Lung (tissue), 12 donors: ENCODE measurements around the gene TTC39C. TPM values are rescaled to one million over a fixed set of nuclear protein-coding genes. Genes with fewer than 3 reads are reported as not detected.

Source experiments
- ATAC-seq: fragments of 200-7000 bp; cut with Tn5 transposase; one replicate; pipeline ENCODE4 v1.9.1; 2020; ENCODE audit warnings: moderate number of reproducible peaks; ENCODE audit not compliant: insufficient read depth, low FRiP score
- DNase-seq, 3 donors: peaks; one replicate each; pipeline ENCODE4 v3.0.0-alpha.2; 2013 to 2017
- H3K27ac ChIP-seq, 2 donors: one replicate each; pipeline ENCODE4 v1.5.1; 2013; ENCODE audit warnings: mild to moderate bottlenecking in 2 of 2, moderate library complexity in 2 of 2, control low read depth in 1 of 2, inconsistent platforms in 1 of 2, low read depth in 1 of 2, low read length in 1 of 2
- H3K27me3 ChIP-seq, 3 donors: one replicate each; pipeline ENCODE4 v1.5.1; 2013; ENCODE audit warnings: low read length in 2 of 3; ENCODE audit not compliant: control insufficient read depth in 3 of 3, insufficient read depth in 3 of 3
- H3K36me3 ChIP-seq, 4 donors: one replicate each; pipeline ENCODE4 v1.5.1; 2013; ENCODE audit warnings: low read length in 4 of 4, mild to moderate bottlenecking in 1 of 4, moderate library complexity in 1 of 4; ENCODE audit not compliant: control insufficient read depth in 4 of 4, insufficient read depth in 4 of 4
- H3K4me1 ChIP-seq, 5 donors: one replicate each; pipeline ENCODE4 v1.5.1; 2013; ENCODE audit warnings: low read length in 5 of 5, mild to moderate bottlenecking in 2 of 5, moderate library complexity in 1 of 5; ENCODE audit not compliant: control insufficient read depth in 5 of 5, insufficient read depth in 5 of 5
- H3K4me3 ChIP-seq: one replicate; pipeline ENCODE4 v1.5.1; 2013; ENCODE audit warnings: mild to moderate bottlenecking, control low read depth, moderate library complexity
- H3K9ac ChIP-seq, 2 donors: one replicate each; pipeline ENCODE4 v1.5.1; 2013; ENCODE audit warnings: low read length in 2 of 2, control low read depth in 1 of 2; ENCODE audit not compliant: insufficient read depth in 1 of 2
- H3K9me3 ChIP-seq, 4 donors: one replicate each; pipeline ENCODE4 v1.5.1; 2013; ENCODE audit warnings: low read length in 3 of 4, mild to moderate bottlenecking in 1 of 4, moderate library complexity in 1 of 4; ENCODE audit not compliant: control insufficient read depth in 4 of 4, insufficient read depth in 3 of 4
- WGBS, 2 donors: extraction: QIAGEN DNeasy Blood & Tissue Kit; methylation state at CpG; one replicate each; pipeline ENCODE4 v1.1.7; 2013; 5-methylcytosine and 5-hydroxymethylcytosine counted together
- polyA plus RNA-seq, 2 donors: library from polyadenylated mRNA; stranded (reverse); fragments of 200-250 nt; gene quantifications; one replicate each; pipeline ENCODE4 v1.2.1, GENCODE V29; 2013
- total RNA-seq, 2 donors: library from RNA; depleted of rRNA in 1 of 2; stranded (reverse); fragments of >200 nt in 1 of 2; gene quantifications; one replicate each; pipeline ENCODE4 v1.2.1, GENCODE V29; 2014 to 2021
- TF ChIP-seq, protein P1 (sequence below): IDR thresholded peaks from 2 replicates; pipeline ENCODE4 v1.5.1; 2012; ENCODE audit warnings: mild to moderate bottlenecking; ENCODE audit errors: control extremely low read depth, extremely low read depth
- donor health status: control.
- donor health status: control.
- donor health status: Bipolar disorder and iron deficiency.
- donor health status: healthy.
- donor health status: DM: yes; HTN: yes; CAD: no.

Gene TTC39C
- total and polyA plus RNA-seq, 4 donors: 6.0 to 33.5 (median 19.3) TPM

DNA sequence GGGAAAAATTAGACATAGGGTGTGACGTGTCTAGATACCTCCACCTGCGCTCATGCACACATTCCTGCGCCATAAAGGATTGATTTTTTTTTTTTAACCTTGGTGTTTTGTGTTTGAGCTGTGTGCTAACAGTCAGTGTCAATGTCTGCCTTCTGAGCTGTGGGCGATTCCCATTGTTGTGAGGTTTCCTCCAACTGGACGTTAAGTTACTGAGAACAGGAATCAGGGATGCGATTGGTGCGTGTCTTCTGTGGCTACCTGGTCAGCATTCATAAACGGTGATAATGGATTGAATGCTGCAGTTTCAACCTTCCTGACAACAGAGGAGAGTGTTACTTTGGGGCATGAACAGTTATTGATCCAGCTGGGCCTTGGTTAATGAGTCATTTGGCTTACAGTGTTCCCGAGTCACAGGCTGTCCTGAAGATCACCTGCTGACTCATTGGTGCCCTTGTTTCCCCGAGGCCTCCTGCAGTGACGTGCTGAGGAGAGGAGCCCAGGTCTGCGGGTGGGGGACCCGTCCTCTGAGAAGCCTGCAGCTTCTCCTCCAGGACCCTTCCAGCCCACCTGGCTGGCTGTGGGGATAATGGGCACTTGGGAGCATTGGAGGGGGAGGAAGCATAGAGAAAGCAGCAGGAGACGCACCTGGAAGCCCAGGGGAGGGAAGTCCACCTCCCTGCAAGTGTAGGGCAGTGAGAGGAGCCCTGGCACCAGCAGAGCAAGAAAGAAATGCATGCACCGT lies 98.5 kb downstream of the TTC39C start:
- no peak for DNase-seq
- Histone ChIP-seq H3K9ac (no peak overlapping the region), H3K27me3 (no peaks in the 10 kb centered on the region), H3K4me3 (no peak overlapping the region), H3K9me3 (no peaks in the 10 kb centered on the region), H3K27ac (no peak overlapping the region), H3K4me1 (no peaks in the 10 kb centered on the region), H3K36me3 (peaks cover 0 to 3% (median 1%) of the 10 kb centered on the region in 4 donors)
- TF ChIP-seq, protein P1, sequence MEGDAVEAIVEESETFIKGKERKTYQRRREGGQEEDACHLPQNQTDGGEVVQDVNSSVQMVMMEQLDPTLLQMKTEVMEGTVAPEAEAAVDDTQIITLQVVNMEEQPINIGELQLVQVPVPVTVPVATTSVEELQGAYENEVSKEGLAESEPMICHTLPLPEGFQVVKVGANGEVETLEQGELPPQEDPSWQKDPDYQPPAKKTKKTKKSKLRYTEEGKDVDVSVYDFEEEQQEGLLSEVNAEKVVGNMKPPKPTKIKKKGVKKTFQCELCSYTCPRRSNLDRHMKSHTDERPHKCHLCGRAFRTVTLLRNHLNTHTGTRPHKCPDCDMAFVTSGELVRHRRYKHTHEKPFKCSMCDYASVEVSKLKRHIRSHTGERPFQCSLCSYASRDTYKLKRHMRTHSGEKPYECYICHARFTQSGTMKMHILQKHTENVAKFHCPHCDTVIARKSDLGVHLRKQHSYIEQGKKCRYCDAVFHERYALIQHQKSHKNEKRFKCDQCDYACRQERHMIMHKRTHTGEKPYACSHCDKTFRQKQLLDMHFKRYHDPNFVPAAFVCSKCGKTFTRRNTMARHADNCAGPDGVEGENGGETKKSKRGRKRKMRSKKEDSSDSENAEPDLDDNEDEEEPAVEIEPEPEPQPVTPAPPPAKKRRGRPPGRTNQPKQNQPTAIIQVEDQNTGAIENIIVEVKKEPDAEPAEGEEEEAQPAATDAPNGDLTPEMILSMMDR: no peak
- WGBS, 2 donors: 88 to 92% methylated on average over 15 of the region's 15 CpGs
- no peak for ATAC-seq

DNA sequence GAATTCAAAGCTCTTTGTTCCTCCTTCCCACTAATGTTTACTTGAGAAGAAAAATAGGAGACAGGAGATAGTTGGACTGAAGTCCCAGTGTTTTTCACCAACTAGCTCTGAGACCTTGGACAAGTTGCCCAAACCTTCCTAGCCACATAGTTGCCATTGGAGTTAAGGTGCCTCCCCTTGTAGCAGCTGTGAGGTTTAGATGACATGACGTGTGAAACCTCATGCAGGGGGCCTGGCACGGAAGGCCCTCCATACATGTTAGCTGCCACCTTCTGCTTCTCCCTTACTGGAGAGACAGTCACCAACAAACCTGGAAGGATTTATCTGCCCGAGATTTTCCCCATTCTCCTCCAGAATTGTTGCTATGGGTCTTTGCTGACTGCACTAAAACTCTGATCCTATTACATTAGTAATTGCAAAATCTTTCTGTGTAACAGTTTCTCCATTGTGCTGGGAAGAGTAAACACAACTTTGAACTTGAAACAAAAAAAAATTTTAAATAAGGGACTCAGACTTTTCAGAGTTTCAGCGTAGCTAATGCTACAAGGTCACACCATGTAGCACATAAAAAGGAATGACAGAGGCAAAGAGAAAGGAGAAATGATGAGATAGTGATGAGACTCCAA lies 100.5 kb downstream of the TTC39C start:
- DNase-seq (no peak), ATAC-seq (no peak)
- no peaks in the 10 kb centered on the region for H3K27me3 ChIP-seq
- H3K9ac ChIP-seq: no peak overlapping the region
- 72 to 76% methylated on average over 4 of the region's 4 CpGs for WGBS, 2 donors
- H3K27ac ChIP-seq: no peak overlapping the region
- no peaks in the 10 kb centered on the region for H3K4me1 ChIP-seq
- no peaks in the 10 kb centered on the region for H3K9me3 ChIP-seq
- no peak overlapping the region for H3K4me3 ChIP-seq
- TF ChIP-seq, protein P1: no peak
- peaks cover 0 to 3% (median 1%) of the 10 kb centered on the region in 4 donors for H3K36me3 ChIP-seq

DNA sequence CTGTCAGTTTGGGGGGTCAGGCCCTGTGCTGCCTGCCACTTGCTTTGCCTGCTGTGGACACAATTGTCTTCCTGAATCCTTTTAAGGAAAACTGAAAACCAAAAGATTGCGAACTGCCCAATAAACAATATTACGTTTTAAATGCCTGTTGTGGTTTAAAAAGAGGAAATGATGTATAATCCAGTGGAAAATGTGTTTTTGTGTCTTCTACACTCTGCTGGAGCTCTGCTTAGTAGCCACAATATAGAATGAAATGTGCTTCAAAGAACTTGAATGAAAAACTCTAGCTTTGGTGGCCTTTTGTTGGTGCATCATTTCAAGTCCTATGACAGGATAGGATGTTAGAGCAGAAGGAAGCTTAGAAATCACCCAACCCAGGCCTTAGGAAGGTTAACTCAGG lies 101.1 kb downstream of the TTC39C start:
- H3K9me3 ChIP-seq: no peaks in the 10 kb centered on the region
- no peaks in the 10 kb centered on the region for H3K4me1 ChIP-seq
- no peak overlapping the region for H3K4me3 ChIP-seq
- peaks cover 0 to 4% (median 3%) of the 10 kb centered on the region in 4 donors for H3K36me3 ChIP-seq
- TF ChIP-seq, protein P1: no peak
- no peak overlapping the region for H3K9ac ChIP-seq
- H3K27ac ChIP-seq: no peak overlapping the region
- no peak for DNase-seq
- 20 to 59% methylated on average over 2 of the region's 2 CpGs for WGBS, 2 donors
- H3K27me3 ChIP-seq: no peaks in the 10 kb centered on the region
- ATAC-seq: no peak
